Activated T-cell treated with anti-CD3 and anti-CD28 coated beads, Interleukin-2, amount 50 U/mL, for 72 hours (primary cell): ENCODE results near the gene ZNF93. TPM values are rescaled to one million over a fixed set of nuclear protein-coding genes. Genes with fewer than 3 reads are reported as not detected.
"Not testable (repeated sequence)": the region's sequence is repeated elsewhere in the genome, so short reads cannot be mapped to it uniquely, and the experiment has no call there.

Source experiments
- ATAC-seq, 2 donors: fragments of 150-1000 bp; cut with Tn5 transposase; replicated peaks in 1 of 2; 2 replicates each; pipeline ENCODE4 v1.10.0; 2021; ENCODE audit warnings: moderate library complexity in 2 of 2, mild to moderate bottlenecking in 1 of 2
- DNase-seq, 2 donors: peaks; one replicate each; pipeline ENCODE4 v3.0.0; 2021 to 2022; ENCODE audit warnings: mixed read lengths in 1 of 2
- H3K27ac Mint-ChIP-seq: one replicate; pipeline ENCODE4 v1.8.0; 2022; ENCODE audit warnings: mild to moderate bottlenecking, moderate library complexity, mixed read lengths
- H3K27me3 Mint-ChIP-seq: one replicate; pipeline ENCODE4 v1.8.0; 2022; ENCODE audit warnings: low read depth, mixed read lengths
- H3K36me3 Mint-ChIP-seq, 2 donors: one replicate each; pipeline ENCODE4 v1.8.0; 2022; ENCODE audit warnings: mixed read lengths in 2 of 2, mild to moderate bottlenecking in 1 of 2; ENCODE audit not compliant: insufficient read depth in 2 of 2
- H3K4me1 Mint-ChIP-seq: one replicate; pipeline ENCODE4 v1.8.0; 2022; ENCODE audit warnings: low read depth, mixed read lengths
- H3K4me3 Mint-ChIP-seq, 2 donors: one replicate each; pipeline ENCODE4 v1.8.0; 2022; ENCODE audit warnings: mild to moderate bottlenecking in 2 of 2, mixed read lengths in 2 of 2, moderate library complexity in 2 of 2
- H3K9me3 Mint-ChIP-seq, 2 donors: one replicate each; pipeline ENCODE4 v1.8.0; 2022; ENCODE audit warnings: mixed read lengths in 2 of 2
- total RNA-seq, 2 donors: library from RNA; stranded (reverse); gene quantifications; one replicate each; pipeline ENCODE4 v1.2.3, GENCODE V29; 2022

Gene ZNF93
- 10 to 100 TPM; 18.8 to 23.5 TPM for total RNA-seq

- peaks cover 33 to 62% of the 10 kb centered on the region in 2 donors for H3K36me3 Mint-ChIP-seq
- H3K9me3 Mint-ChIP-seq = peaks cover 20 to 23% of the 10 kb centered on the region in 2 donors
- H3K4me3 Mint-ChIP-seq = peak within 1 kb of the TSS; percentile 97 to 98
- H3K27ac Mint-ChIP-seq = peak within 1 kb of the TSS; percentile 83
- DNase-seq (peak; percentile 90 to 93), ATAC-seq (peak; percentile 96)
- H3K4me1 Mint-ChIP-seq = peaks cover 46% of the 10 kb centered on the region
- no peaks in the 10 kb centered on the region for H3K27me3 Mint-ChIP-seq
These were observed at the start of gene ZNF93 for GRCh38 chr19:19900729-19901444. TSS of gene ZNF93 (plus strand) at chr19:19900946. CDS start at chr19:19901089, 143 bp downstream.

DNA sequence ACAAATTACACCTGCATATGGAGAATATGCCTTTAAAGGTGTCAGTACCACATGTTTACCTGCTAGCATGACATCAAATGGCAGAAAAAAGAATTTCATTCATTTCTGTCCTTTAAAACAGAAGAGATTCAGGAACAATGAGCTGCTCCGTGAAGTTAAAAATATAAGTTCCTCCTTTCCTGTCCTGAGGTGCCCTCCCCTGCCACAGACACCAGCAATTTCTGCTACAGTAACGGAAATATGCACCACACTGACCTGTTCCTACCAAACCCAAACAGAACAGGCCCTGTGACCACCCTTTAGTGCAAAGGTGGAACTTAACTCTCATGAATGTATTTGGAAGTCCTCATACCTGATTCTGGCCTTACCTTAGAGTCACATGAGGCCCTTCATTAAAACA, 49.0 kb upstream of the ZNF93 start:
- not testable (repeated sequence) for H3K27me3 Mint-ChIP-seq, H3K27ac Mint-ChIP-seq, H3K36me3 Mint-ChIP-seq, H3K4me1 Mint-ChIP-seq, H3K9me3 Mint-ChIP-seq, DNase-seq, H3K4me3 Mint-ChIP-seq, ATAC-seq

- Mint-ChIP-seq H3K27ac (no peak overlapping the region), H3K9me3 (peaks cover 1 to 5% of the 10 kb centered on the region in 2 donors), H3K4me3 (no peak overlapping the region), H3K36me3 (peaks cover 4 to 10% of the 10 kb centered on the region in 2 donors), H3K4me1 (peaks cover 16% of the 10 kb centered on the region), H3K27me3 (no peaks in the 10 kb centered on the region)
- ATAC-seq = no peak
- DNase-seq = no peak
These were observed 42.0 kb upstream of the ZNF93 start for GRCh38 chr19:19858751-19859150.

DNA sequence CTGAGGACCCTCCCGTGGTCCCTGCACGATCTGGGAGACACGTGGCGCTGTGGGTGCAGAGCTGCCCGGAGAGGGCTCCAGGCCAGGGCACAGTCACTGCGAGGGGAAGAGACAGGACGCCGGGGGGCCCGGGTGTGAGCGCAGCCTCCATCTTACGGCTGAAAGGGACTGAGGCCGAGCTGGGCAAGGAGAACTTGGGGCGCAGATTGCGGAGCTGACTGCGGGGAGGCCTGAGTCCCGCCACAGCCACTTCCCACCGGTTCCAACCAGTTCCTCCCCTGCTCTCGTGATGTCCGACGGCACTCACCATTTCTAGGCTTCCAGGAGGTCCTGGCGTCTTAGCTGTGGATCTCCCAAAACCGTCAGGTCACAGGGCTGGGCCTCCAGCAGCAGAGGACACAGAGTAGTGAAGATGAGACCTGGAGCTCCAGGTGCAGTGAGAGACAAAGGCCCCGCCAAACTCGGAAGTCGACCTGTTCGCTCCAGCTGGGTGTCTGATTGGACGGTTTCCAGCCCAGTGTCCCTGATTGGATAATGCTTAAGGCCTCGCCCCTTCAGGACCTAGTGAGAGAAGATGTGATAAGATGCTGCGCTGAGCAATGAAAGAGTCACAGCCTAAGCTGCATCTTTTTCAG, 39.9 kb upstream of the ZNF93 start:
- Mint-ChIP-seq H3K27ac (peak overlapping the region; percentile 27), H3K4me1 (peaks cover 15% of the 10 kb centered on the region)

DNA sequence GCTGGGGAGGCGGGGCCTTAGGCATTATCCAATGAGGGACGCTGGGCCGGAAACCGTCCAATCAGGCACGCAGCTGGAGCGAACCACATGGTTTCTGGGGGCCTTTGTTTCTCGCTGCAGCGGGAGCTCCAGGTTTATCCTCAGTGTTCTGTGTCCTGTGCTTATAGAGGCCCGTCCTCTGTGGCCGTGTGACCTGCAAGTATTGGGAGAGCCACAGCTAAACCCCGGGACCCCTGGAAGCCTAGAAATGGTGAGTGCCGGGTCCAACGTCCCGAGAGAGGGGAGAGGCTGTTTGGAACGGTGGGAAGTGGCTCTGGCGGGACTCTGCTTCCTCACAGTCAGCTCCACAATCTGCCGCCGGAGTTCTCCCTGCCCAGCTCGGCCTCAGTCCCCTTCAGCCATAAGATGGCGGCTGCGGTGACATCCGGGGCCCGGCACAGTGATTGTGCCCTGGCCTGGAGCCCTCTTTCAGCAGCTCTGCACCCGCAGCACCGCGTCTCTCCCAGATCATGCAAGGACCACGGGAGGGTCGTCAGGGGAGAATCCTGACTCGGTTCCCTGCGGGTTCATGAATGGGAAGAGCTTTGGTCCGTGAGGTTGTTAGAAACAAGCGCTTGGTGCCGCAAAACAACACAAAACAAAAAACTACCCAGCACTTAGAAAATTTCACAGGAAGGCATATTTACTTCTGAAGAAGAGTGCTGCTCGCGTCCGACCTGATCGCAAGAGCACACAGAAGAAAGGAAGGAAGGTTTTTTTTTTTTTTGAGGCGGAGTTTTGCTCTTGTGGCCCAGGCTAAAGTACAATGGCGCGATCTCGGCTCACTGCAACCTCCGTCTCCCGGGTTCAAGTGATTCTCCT, 34.8 kb upstream of the ZNF93 start, which contains the start of gene ZNF253:
TSS of gene ZNF253 (plus strand) at position 133 of the 861 bp plus-strand sequence. CDS start at position 248, 115 bp downstream.
- H3K4me1 Mint-ChIP-seq = peaks cover 39% of the 10 kb centered on the region
- peak; percentile 95 to 97 for DNase-seq
- H3K9me3 Mint-ChIP-seq = no peaks in the 10 kb centered on the region
- ATAC-seq = peak; percentile 96
- peaks cover 3 to 14% of the 10 kb centered on the region in 2 donors for H3K36me3 Mint-ChIP-seq
- H3K27ac Mint-ChIP-seq = peak within 1 kb of the TSS; percentile 84
- H3K27me3 Mint-ChIP-seq = no peaks in the 10 kb centered on the region
- peak within 1 kb of the TSS; percentile 94 to 98 for H3K4me3 Mint-ChIP-seq

More for the DNA sequence above, 39.9 kb upstream of the ZNF93 start:
- Mint-ChIP-seq H3K36me3 (peaks cover 2 to 9% of the 10 kb centered on the region in 2 donors), H3K27me3 (no peaks in the 10 kb centered on the region), H3K9me3 (peaks cover 0 to 5% of the 10 kb centered on the region in 2 donors), H3K4me3 (peak overlapping the region; percentile 53 to 88)
- peak; percentile 45 to 77 for DNase-seq
- peak; percentile 27 to 58 for ATAC-seq

- ATAC-seq (peak; percentile 33 to 37), DNase-seq (peak; percentile 65 to 67)
- H3K36me3 Mint-ChIP-seq = peaks cover 5 to 17% of the 10 kb centered on the region in 2 donors
- no peaks in the 10 kb centered on the region for H3K27me3 Mint-ChIP-seq
- H3K4me1 Mint-ChIP-seq = peaks cover 42% of the 10 kb centered on the region
- H3K9me3 Mint-ChIP-seq = peaks cover 0 to 1% of the 10 kb centered on the region in 2 donors
- peak overlapping the region; percentile 84 for H3K27ac Mint-ChIP-seq
- peak overlapping the region; percentile 94 to 98 for H3K4me3 Mint-ChIP-seq
These were observed 34.0 kb upstream of the ZNF93 start for GRCh38 chr19:19866611-19867248.

- peaks cover 9 to 36% of the 10 kb centered on the region in 2 donors for H3K36me3 Mint-ChIP-seq
- not testable (repeated sequence) for ATAC-seq, DNase-seq, H3K9me3 Mint-ChIP-seq, H3K27ac Mint-ChIP-seq, H3K4me3 Mint-ChIP-seq, H3K27me3 Mint-ChIP-seq
- H3K4me1 Mint-ChIP-seq = peaks cover 61% of the 10 kb centered on the region
These were observed 30.7 kb upstream of the ZNF93 start for GRCh38 chr19:19870086-19870485.

GRCh38 chr19:19871932-19872331, 28.8 kb upstream of the ZNF93 start:
- ATAC-seq (peak; percentile 95), DNase-seq (peak; percentile 19 to 41)
- Mint-ChIP-seq H3K27ac (peak overlapping the region; percentile 78), H3K4me3 (peak overlapping the region; percentile 72 to 78), H3K27me3 (no peaks in the 10 kb centered on the region), H3K4me1 (peaks cover 56% of the 10 kb centered on the region), H3K36me3 (peaks cover 11 to 45% of the 10 kb centered on the region in 2 donors), H3K9me3 (peaks cover 1 to 3% of the 10 kb centered on the region in 2 donors)

- peaks cover 1 to 3% of the 10 kb centered on the region in 2 donors for H3K9me3 Mint-ChIP-seq
- H3K4me1 Mint-ChIP-seq = peaks cover 48% of the 10 kb centered on the region
- no peaks in the 10 kb centered on the region for H3K27me3 Mint-ChIP-seq
- peaks cover 11 to 49% of the 10 kb centered on the region in 2 donors for H3K36me3 Mint-ChIP-seq
- peak overlapping the region; percentile 11 to 60 for H3K4me3 Mint-ChIP-seq
- peak in 1 of 2 donors; percentile 15 for DNase-seq
- H3K27ac Mint-ChIP-seq = no peak overlapping the region
- peak; percentile 58 to 65 for ATAC-seq
These were observed 27.4 kb upstream of the ZNF93 start for GRCh38 chr19:19873381-19873780.

GRCh38 chr19:19877724-19878123, 23.0 kb upstream of the ZNF93 start:
- H3K4me1 Mint-ChIP-seq = peaks cover 16% of the 10 kb centered on the region
- ATAC-seq (no peak), DNase-seq (no peak)
- H3K27me3 Mint-ChIP-seq = no peaks in the 10 kb centered on the region
- H3K4me3 Mint-ChIP-seq = no peak overlapping the region
- peaks cover 0 to 3% of the 10 kb centered on the region in 2 donors for H3K9me3 Mint-ChIP-seq
- peaks cover 14 to 62% of the 10 kb centered on the region in 2 donors for H3K36me3 Mint-ChIP-seq
- no peak overlapping the region for H3K27ac Mint-ChIP-seq

GRCh38 chr19:19884583-19884982, 16.2 kb upstream of the ZNF93 start:
- no peaks in the 10 kb centered on the region for H3K4me1 Mint-ChIP-seq
- H3K4me3 Mint-ChIP-seq = no peak overlapping the region

More at GRCh38 chr19:19884583-19884982, 16.2 kb upstream of the ZNF93 start:
- H3K9me3 Mint-ChIP-seq = peaks cover 5 to 10% of the 10 kb centered on the region in 2 donors
- no peaks in the 10 kb centered on the region for H3K27me3 Mint-ChIP-seq
- H3K27ac Mint-ChIP-seq = no peak overlapping the region
- peaks cover 22 to 69% of the 10 kb centered on the region in 2 donors for H3K36me3 Mint-ChIP-seq
- DNase-seq (no peak), ATAC-seq (no peak)
